ENCODE data around the gene TMCO6.
"Not testable (repeated sequence)": the region's sequence is repeated elsewhere in the genome, so short reads cannot be mapped to it uniquely, and the experiment has no call there.

Gene TMCO6

GRCh38 chr5:140630292-140631035, 8.8 kb upstream of the TMCO6 start:
- peak; percentile 53 for DNase-seq

DNA sequence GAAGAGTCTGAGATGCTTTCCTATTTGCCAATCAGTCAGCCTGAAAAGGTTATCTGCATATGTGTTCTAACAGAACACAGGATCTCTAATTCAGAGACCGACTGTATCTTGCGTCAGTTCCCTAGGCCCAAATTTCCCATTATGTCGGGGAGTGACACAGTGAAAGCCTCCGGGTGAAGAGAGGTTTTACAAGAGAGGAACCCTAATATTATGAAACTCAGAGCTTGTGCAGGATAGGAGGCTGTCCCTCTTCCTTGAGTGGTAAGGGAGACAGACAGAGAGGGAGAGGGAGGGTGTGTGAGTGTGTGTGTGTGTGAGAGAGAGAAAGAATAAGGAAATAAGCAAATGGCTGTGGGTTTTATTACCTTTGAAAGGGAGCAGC, 8.2 kb upstream of the TMCO6 start:
- no peak for DNase-seq

DNA sequence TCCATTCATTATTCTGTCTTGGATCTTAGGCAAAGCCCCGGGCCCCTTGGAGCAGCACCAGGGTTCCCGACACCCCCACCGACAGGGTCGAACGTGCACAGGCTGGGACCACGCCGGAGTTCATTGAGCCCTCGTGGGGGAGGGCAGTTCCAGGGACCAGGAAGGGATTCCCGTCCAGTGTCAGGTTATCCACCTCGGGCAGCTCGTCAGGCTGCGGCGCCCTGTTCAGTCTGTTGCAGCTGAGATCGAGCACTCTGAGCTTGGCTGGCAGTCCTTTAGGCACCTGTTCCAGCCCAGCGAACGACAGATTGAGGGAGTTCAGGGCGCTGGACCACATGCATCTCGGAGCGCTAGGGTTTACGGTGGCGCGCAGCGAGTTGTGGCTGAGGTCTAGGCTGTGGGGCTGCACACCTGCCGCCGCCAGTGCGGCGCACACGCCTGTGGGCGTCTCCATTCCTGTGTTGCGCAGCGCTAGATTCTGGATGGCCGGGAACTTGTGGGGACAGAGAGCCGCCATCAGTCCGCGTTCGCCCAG, 7.4 kb upstream of the TMCO6 start:
- DNase-seq, result no peak

DNA sequence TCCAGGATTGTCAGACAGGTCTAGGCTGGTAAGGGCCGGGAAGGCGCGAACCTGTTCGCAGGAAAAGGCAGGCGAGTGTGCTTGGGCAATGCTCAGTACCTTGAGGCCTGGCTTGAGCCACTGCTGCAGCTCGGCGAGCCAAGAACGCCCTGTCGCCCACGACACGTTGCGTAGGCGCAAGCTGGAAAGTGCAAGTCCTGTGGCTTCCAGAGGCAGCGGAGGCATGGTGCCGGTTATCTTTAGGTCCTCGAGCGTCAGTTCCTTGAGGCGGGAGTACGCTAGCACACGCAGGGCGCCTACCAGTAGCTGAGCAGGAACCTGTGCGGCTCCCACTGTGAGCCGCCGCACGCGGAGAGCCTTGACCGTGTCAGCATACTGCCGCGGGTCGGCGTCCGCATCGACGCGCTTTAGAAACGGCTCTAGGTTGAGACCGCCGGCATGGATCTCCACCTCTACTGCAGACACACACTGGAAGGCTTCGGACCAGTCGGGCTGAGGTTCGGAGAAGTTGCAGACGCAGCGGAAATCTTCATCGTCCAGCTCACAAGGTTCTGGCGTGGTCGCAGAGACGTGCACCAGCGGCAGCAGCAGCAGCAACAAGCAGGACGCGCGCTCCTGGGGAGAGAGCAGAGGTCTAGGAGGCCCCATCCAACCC, 6.8 kb upstream of the TMCO6 start:
- peak; percentile 24 for DNase-seq

GRCh38 chr5:140633021-140633471, 6.2 kb upstream of the TMCO6 start, which contains the start of gene CD14:
CD14 (minus strand) TSS chr5:140633175; CDS start chr5:140633071, 104 bp downstream.
- peak; percentile 29 for DNase-seq

- DNase-seq, result no peak
Observed at GRCh38 chr5:140633501-140633900, 5.8 kb upstream of the TMCO6 start.

GRCh38 chr5:140634103-140634502, 5.1 kb upstream of the TMCO6 start:
- DNase-seq, result no peak

GRCh38 chr5:140635291-140636257, 3.7 kb upstream of the TMCO6 start:
- DNase-seq, result no peak

DNA sequence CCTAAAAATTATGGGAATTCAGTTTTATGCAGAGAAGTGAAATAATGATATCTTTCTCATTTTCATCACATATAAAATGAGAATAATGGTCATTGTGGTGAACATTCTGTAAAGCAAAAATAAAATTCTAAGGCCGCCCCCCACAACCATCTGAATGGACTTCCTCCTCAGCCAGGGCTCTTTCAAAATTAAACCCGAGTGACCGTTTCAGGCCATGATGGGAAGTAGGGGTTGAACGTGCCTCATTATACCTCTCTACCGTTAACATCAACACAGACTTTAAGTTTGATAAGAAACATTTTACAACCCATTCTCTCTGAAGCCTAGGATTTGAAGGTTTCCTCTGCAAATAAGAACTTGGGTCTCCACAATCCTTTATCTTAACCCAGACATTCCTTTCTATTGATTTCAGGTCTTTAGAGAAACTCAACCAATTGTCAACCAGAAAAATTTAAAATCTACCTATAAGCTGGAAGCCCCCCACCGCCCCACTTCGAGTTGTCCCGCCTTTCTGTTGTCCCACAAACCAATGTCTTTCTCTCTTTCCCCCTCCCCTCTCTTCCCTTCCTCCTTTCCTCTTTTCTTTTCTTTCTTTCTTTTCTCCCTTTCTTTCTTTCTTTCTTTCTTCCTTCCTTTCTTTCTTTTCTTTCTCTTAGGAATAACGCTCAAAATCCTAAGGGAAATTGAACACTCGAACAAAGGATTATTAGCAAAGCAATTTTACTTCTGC, 1.7 kb upstream of the TMCO6 start:
- DNase-seq, result no peak

- not testable (repeated sequence) for DNase-seq
Observed at GRCh38 chr5:140638898-140639147, 428 bp upstream of the TMCO6 start.

GRCh38 chr5:140641716-140642115, 2.5 kb downstream of the TMCO6 start:
- no peak for DNase-seq

DNA sequence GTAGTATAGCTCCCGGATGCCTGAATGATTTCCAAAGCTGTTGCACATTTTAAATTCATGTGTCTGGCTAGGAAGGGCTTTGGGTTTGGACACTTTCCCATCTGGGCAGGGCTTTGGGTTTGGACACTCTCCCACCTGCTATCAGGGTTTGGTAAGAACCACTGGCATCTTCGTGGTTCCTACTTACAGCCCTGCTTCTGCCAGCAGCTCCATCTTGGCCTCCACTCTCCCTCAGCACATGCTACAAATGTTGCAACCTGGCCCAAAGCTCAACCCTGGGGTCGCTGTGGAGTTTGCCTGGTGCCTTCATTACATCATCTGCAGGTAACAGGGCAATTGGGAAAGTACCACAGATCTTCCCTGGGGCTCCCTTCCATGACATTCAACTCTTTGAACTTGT, 3.5 kb downstream of the TMCO6 start:
- DNase-seq, result no peak

DNA sequence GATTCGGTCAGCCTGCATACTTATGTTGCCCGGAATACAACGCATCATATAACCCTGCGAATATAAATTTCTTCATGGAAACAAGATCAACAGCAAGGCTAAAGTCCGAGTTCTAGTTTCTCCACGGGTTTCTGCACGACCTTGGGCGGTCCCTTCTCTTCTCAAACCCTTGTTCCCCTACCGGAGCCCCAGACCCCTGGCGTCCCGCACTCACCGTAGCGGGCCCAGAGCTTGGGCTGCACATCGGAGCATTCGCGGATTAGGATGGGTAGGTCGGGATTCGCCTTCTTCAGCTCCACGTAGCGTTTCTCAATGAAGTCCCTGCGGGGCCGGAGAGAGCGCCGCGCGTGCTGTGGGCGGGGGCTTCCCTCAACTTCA, 7.8 kb downstream of the TMCO6 start:
- DNase-seq, result no peak

GRCh38 chr5:140658870-140659269, 19.6 kb downstream of the TMCO6 start:
- no peak for DNase-seq

GRCh38 chr5:140660371-140660770, 21.1 kb downstream of the TMCO6 start:
- DNase-seq, result not testable (repeated sequence)

- DNase-seq, result no peak
Observed at GRCh38 chr5:140664030-140664358, 24.7 kb downstream of the TMCO6 start.

- DNase-seq, result peak; percentile 93
Observed at GRCh38 chr5:140664359-140665119, 25.3 kb downstream of the TMCO6 start, which contains the start of gene WDR55. WDR55 (plus strand) TSS chr5:140664904; CDS start chr5:140664913, 9 bp downstream.

GRCh38 chr5:140671035-140671434, 31.8 kb downstream of the TMCO6 start:
- DNase-seq, result not testable (repeated sequence)

DNA sequence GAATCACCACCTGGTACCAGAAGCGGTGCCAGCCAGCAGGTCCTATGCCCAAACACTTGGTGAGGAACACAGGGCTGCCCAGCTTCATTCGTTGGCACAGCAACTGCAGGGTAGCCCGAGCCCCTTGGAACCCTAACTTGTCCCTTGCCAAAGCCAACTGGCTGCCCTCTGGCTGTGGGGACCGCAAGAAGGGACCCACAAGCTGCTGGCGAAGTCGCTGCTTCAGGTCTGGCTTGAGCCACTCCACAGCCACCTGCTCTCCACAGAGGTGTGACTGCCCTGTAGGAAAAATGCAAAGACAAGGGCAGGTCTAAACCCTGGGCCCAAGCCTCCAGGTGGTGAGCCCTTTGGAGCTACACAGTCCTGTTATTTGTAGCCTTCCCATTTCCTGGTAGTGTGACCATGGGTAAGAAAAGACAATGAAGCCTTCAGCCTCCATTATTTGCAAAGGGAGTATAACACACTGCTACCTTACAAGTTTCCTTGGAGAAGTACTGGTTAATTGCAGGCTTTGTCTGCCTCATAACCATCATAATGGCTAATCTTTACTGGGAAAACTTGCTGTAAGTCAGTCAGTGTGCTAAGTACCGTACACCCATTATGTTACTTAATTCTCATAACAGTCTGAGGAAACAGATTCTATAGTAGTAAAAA, 32.3 kb downstream of the TMCO6 start:
- DNase-seq, result no peak

DNA sequence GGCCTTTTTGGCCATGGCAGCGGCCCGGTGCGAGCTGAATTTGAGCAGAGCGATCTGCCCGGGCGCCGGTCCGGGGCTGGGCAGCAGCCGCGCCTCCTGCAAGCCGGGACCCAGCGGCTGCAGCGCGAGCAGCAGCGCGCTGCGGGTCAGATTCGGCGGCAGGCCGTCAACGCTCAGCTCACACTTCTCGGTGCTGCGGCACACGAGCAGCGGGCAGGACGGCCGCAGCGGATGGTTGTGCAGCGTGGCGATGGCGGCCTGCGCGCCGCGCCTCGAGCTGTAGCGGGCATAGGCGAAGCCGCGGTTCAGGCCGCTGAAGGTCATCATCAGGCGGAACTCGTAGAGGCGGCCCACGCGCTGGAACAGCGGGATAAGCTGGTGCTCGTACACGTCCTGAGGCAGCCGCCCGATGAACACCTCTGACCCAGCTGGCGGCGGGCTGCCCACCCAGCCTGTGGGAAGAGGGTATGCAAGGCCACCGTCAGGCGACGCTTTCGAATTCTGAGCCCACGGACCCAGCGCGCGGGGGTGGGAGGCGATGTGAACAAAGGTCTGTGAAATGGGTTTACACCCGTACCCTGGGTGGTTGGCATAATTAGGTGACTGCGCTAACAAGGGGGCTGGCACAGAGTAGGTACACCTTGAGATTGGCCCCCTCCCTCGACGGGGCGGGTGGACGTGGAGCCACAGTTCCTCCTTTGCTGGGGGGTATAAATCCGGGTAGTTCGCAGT, 33.4 kb downstream of the TMCO6 start:
- DNase-seq, result peak; percentile 18

All from fibroblast of skin of scalp (primary cell).